Liver (tissue), 9 donors: Measurements from ENCODE around the gene HGD. TPM values are rescaled to one million over a fixed set of nuclear protein-coding genes. Genes with fewer than 3 reads are reported as not detected.
A peak's percentile ranks its signal among the peaks of the same experiment; 100 is the strongest.

ENCODE experiments used
- DNase-seq: peaks from one replicate; pipeline ENCODE4 v3.0.0-alpha.2; 2017; ENCODE audit warnings: low spot score
- H3K27ac ChIP-seq, 2 donors: one replicate each; pipeline ENCODE4 v1.7.0; 2013; ENCODE audit warnings: inconsistent platforms in 2 of 2, low read length in 2 of 2, control low read depth in 1 of 2, low read depth in 1 of 2, mild to moderate bottlenecking in 1 of 2
- H3K27me3 ChIP-seq, 4 donors: one replicate each; pipeline versions ENCODE4 v1.6.1 to v1.7.0; 2013; ENCODE audit warnings: low read length in 3 of 4, inconsistent platforms in 1 of 4, mild to moderate bottlenecking in 1 of 4, moderate library complexity in 1 of 4; ENCODE audit not compliant: control insufficient read depth in 4 of 4, insufficient read depth in 4 of 4
- H3K36me3 ChIP-seq, 4 donors: one replicate each; pipeline versions ENCODE4 v1.6.1 to v1.7.0; 2013; ENCODE audit warnings: low read length in 3 of 4, mild to moderate bottlenecking in 3 of 4, low read depth in 1 of 4, moderate library complexity in 1 of 4; ENCODE audit not compliant: control insufficient read depth in 4 of 4, insufficient read depth in 3 of 4
- H3K4me1 ChIP-seq, 4 donors: one replicate each; pipeline versions ENCODE4 v1.6.1 to v1.7.0; 2013; ENCODE audit warnings: low read length in 3 of 4, mild to moderate bottlenecking in 3 of 4, moderate library complexity in 1 of 4; ENCODE audit not compliant: control insufficient read depth in 4 of 4, insufficient read depth in 4 of 4
- H3K4me3 ChIP-seq, 3 donors: one replicate each; pipeline versions ENCODE4 v1.6.1 to v1.7.0; 2013; ENCODE audit warnings: low read length in 3 of 3, control low read depth in 1 of 3, low read depth in 1 of 3, mild to moderate bottlenecking in 1 of 3
- H3K9ac ChIP-seq, 2 donors: one replicate each; pipeline ENCODE4 v1.7.0; 2013; ENCODE audit warnings: low read length in 2 of 2, mild to moderate bottlenecking in 2 of 2, moderate library complexity in 2 of 2, control low read depth in 1 of 2, low read depth in 1 of 2
- H3K9me3 ChIP-seq, 4 donors: one replicate each; pipeline versions ENCODE4 v1.6.1 to v1.7.0; 2013; ENCODE audit warnings: low read length in 3 of 4; ENCODE audit not compliant: control insufficient read depth in 4 of 4
- CTCF ChIP-seq: fragments of 150-350 bp; IDR thresholded peaks from 2 replicates; pipeline ENCODE4 v1.5.1; 2017; ENCODE audit warnings: improper control_type of control experiment, low read depth, low read length; ENCODE audit not compliant: missing input control
- EGR1 ChIP-seq, 2 donors: IDR thresholded peaks; 2 replicates each; pipeline ENCODE4 v1.6.1; 2016 to 2018; ENCODE audit warnings: antibody characterized with exemption in 2 of 2, low read depth in 2 of 2
- FOXA1 ChIP-seq: IDR thresholded peaks from 2 replicates; pipeline ENCODE4 v1.6.1; 2016; ENCODE audit warnings: antibody characterized with exemption
- FOXA2 ChIP-seq: IDR thresholded peaks from 2 replicates; pipeline ENCODE4 v1.6.1; 2016; ENCODE audit warnings: antibody characterized with exemption
- GABPA ChIP-seq, 2 donors: IDR thresholded peaks in 1 of 2; conservative IDR thresholded peaks in 1 of 2; 2 replicates each; pipeline ENCODE4 v1.6.1; 2016; ENCODE audit warnings: antibody characterized with exemption in 2 of 2, mild to moderate bottlenecking in 1 of 2, moderate library complexity in 1 of 2
- HNF4A ChIP-seq, 2 donors: conservative IDR thresholded peaks; 2 replicates each; pipeline ENCODE4 v1.6.1; 2016; ENCODE audit warnings: antibody characterized with exemption in 2 of 2, mild to moderate bottlenecking in 2 of 2
- HNF4G ChIP-seq: IDR thresholded peaks from 2 replicates; pipeline ENCODE4 v1.6.1; 2016; ENCODE audit warnings: antibody characterized with exemption
- JUND ChIP-seq, 2 donors: IDR thresholded peaks; 2 replicates each; pipeline ENCODE4 v1.6.1; 2016; ENCODE audit warnings: antibody characterized with exemption in 2 of 2
- NR2F2 ChIP-seq: IDR thresholded peaks from 2 replicates; pipeline ENCODE4 v1.6.1; 2016; ENCODE audit warnings: antibody characterized with exemption
- RAD21 ChIP-seq, 2 donors: IDR thresholded peaks; 2 replicates each; pipeline ENCODE4 v1.6.1; 2016; ENCODE audit warnings: antibody characterized with exemption in 2 of 2, mild to moderate bottlenecking in 2 of 2
- REST ChIP-seq: IDR thresholded peaks from 2 replicates; pipeline ENCODE4 v1.6.1; 2016; ENCODE audit warnings: antibody characterized with exemption, mild to moderate bottlenecking
- RXRA ChIP-seq, 2 donors: IDR thresholded peaks; 2 replicates each; pipeline ENCODE4 v1.6.1; 2017 to 2018; ENCODE audit warnings: antibody characterized with exemption in 2 of 2, mild to moderate bottlenecking in 1 of 2
- SP1 ChIP-seq: IDR thresholded peaks from 2 replicates; pipeline ENCODE4 v1.6.1; 2018; ENCODE audit warnings: antibody characterized with exemption, mild to moderate bottlenecking
- TAF1 ChIP-seq: conservative IDR thresholded peaks from 2 replicates; pipeline ENCODE4 v1.6.1; 2016; ENCODE audit warnings: antibody characterized with exemption, mild to moderate bottlenecking
- YY1 ChIP-seq: IDR thresholded peaks from 2 replicates; pipeline ENCODE4 v1.6.1; 2016; ENCODE audit warnings: antibody characterized with exemption, mild to moderate bottlenecking
- WGBS: extraction: QIAGEN DNeasy Blood & Tissue Kit; methylation state at CpG from one replicate; pipeline ENCODE4 v1.1.7; 2013; 5-methylcytosine and 5-hydroxymethylcytosine counted together
- polyA plus RNA-seq, 2 donors: library from polyadenylated mRNA; stranded (reverse) in 1 of 2; unstranded in 1 of 2; fragments of 200-250 nt in 1 of 2; fragments of >200 nt in 1 of 2; fragmentation: Nextera tagmentation in 1 of 2; extraction: Ambion mirVana in 1 of 2; gene quantifications; one replicate each; pipeline versions ENCODE4 v1.2.1 to v1.2.3, GENCODE V29; 2013 to 2015
- total RNA-seq, 2 donors: library from RNA; depleted of rRNA; stranded (reverse); fragments of >200 nt; gene quantifications; one replicate each; pipeline ENCODE4 v1.2.3, GENCODE V29; 2014
- TF ChIP-seq, protein P1 (sequence below): IDR thresholded peaks from 2 replicates; pipeline ENCODE4 v1.6.1; 2016; ENCODE audit warnings: antibody characterized with exemption
- TF ChIP-seq, protein P2 (sequence below): IDR thresholded peaks from 2 replicates; pipeline ENCODE4 v1.6.1; 2016; ENCODE audit warnings: antibody characterized with exemption
- TF ChIP-seq, protein P3 (sequence below): IDR thresholded peaks from 2 replicates; pipeline ENCODE4 v1.6.1; 2016; ENCODE audit warnings: antibody characterized with exemption
- donor health status: healthy.
- donor health status: healthy.
- donor health status: healthy.
- donor health status: healthy.
- donor health status: healthy.

HGD gene
- total and polyA plus RNA-seq, 4 donors: 83.5 to 326 (median 246) TPM

DNA sequence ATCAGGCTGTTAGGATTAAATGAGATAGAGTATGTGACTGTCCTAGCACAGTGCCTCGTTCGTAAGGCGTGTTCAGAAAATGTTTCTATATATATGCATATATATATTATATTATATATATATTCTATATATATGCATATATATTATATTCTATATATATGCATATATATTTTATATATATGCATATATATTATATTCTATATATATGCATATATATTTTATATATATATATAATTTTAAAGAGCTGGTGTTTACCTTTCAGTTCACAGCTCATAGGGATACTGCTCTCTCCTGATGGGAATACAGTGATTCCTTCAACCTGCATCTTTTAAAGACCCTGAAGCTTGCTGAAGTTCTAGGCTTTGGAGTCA lies 85.2 kb downstream of the HGD start:
- peaks cover 1 to 21% (median 11%) of the 10 kb centered on the region in 4 donors for H3K4me1 ChIP-seq
- WGBS: 36% methylated on average over 3 of the region's 3 CpGs
- no peaks in the 10 kb centered on the region for H3K27me3 ChIP-seq
- no peak for DNase-seq
- peak overlapping the region; percentile 84 to 90 for H3K27ac ChIP-seq
- TF ChIP-seq GABPA (IDR thresholded peaks at IDR 0.05 in 1 of 2, conservative IDR thresholded peaks at IDR 0.05 in 1 of 2) (no peak), HNF4A (conservative IDR thresholded peaks at IDR 0.05) (no peak), CTCF (no peak), SP1 (no peak), FOXA2 (no peak), FOXA1 (no peak), RAD21 (IDR thresholded peaks at IDR 0.05) (no peak), JUND (IDR thresholded peaks at IDR 0.05) (no peak), NR2F2 (no peak), TAF1 (no peak), EGR1 (IDR thresholded peaks at IDR 0.05; ENCODE audit: low read depth in 2 of 2) (no peak), HNF4G (no peak), REST (no peak), RXRA (IDR thresholded peaks at IDR 0.05) (no peak), YY1 (no peak)
- TF ChIP-seq, protein P1, sequence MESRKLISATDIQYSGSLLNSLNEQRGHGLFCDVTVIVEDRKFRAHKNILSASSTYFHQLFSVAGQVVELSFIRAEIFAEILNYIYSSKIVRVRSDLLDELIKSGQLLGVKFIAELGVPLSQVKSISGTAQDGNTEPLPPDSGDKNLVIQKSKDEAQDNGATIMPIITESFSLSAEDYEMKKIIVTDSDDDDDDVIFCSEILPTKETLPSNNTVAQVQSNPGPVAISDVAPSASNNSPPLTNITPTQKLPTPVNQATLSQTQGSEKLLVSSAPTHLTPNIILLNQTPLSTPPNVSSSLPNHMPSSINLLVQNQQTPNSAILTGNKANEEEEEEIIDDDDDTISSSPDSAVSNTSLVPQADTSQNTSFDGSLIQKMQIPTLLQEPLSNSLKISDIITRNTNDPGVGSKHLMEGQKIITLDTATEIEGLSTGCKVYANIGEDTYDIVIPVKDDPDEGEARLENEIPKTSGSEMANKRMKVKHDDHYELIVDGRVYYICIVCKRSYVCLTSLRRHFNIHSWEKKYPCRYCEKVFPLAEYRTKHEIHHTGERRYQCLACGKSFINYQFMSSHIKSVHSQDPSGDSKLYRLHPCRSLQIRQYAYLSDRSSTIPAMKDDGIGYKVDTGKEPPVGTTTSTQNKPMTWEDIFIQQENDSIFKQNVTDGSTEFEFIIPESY: no peak
- TF ChIP-seq, protein P2, sequence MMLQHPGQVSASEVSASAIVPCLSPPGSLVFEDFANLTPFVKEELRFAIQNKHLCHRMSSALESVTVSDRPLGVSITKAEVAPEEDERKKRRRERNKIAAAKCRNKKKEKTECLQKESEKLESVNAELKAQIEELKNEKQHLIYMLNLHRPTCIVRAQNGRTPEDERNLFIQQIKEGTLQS: no peak
- TF ChIP-seq, protein P3, sequence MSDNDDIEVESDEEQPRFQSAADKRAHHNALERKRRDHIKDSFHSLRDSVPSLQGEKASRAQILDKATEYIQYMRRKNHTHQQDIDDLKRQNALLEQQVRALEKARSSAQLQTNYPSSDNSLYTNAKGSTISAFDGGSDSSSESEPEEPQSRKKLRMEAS: no peak
- peaks cover 0 to 23% (median 13%) of the 10 kb centered on the region in 4 donors for H3K36me3 ChIP-seq
- peak overlapping the region; percentile 73 to 93 for H3K9ac ChIP-seq
- no peaks in the 10 kb centered on the region for H3K9me3 ChIP-seq
- peak overlapping the region; percentile 76 to 93 (median 81) for H3K4me3 ChIP-seq
